HUES64 (cell line): ENCODE measurements around the gene PAAF1.
"Not testable (repeated sequence)": the region's sequence is repeated elsewhere in the genome, so short reads cannot be mapped to it uniquely, and the experiment has no call there.

ENCODE experiments used
- H3K27ac ChIP-seq: 2 replicates; pipeline ENCODE4 v1.7.0; 2013; ENCODE audit warnings: low read depth, low read length, inconsistent platforms
- H3K27me3 ChIP-seq: 2 replicates; pipeline ENCODE4 v1.6.1; 2013; ENCODE audit warnings: mild to moderate bottlenecking, low read length; ENCODE audit not compliant: insufficient read depth
- H3K36me3 ChIP-seq: 2 replicates; pipeline ENCODE4 v1.6.1; 2013; ENCODE audit warnings: mild to moderate bottlenecking, low read length; ENCODE audit not compliant: insufficient read depth
- H3K4me1 ChIP-seq: 2 replicates; pipeline ENCODE4 v1.6.1; 2013; ENCODE audit warnings: mild to moderate bottlenecking, low read length, moderate library complexity; ENCODE audit not compliant: insufficient read depth
- H3K4me3 ChIP-seq: 2 replicates; pipeline ENCODE4 v1.5.1; 2013; ENCODE audit warnings: mild to moderate bottlenecking, low read length, moderate library complexity
- H3K9ac ChIP-seq: 2 replicates; pipeline ENCODE4 v1.6.1; 2013; ENCODE audit warnings: mild to moderate bottlenecking, low read depth, low read length
- H3K9me3 ChIP-seq: 2 replicates; pipeline ENCODE4 v1.6.1; 2013; ENCODE audit warnings: low read depth, low read length; ENCODE audit not compliant: insufficient read depth
- WGBS: fragments of 150-250, 120-280 bp; methylation state at CpG from one replicate; pipeline ENCODE4 v1.1.7; 2013; ENCODE audit warnings: missing lambda C conversion rate; 5-methylcytosine and 5-hydroxymethylcytosine counted together

PAAF1 gene

DNA sequence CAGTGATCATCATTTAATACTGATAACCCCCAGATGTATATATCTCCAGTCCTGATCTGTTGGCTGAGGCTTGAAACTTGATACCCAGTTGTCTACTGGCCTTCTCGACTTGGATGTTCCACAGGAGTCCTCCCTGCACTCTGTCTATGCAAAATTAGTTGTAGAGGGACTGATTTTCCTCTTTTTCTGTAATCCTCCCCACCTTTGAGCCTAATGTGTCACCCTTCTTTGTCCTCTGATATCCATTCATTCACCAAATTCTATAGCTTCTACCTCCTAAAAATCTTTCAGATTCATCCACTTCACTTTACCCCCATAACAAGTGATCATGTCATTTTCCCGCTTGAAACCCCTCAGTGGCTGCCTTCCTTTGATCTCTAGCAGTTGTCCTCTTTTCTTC lies 16.6 kb upstream of the PAAF1 start:
- H3K4me3 ChIP-seq: no peak overlapping the region
- H3K27me3 ChIP-seq: no peaks in the 10 kb centered on the region
- WGBS: 80% methylated on average over 2 of the region's 2 CpGs
- H3K27ac ChIP-seq: no peak overlapping the region
- H3K9ac ChIP-seq: no peak overlapping the region
- H3K9me3 ChIP-seq: no peaks in the 10 kb centered on the region
- H3K4me1 ChIP-seq: peaks cover 10% of the 10 kb centered on the region
- H3K36me3 ChIP-seq: peaks cover 29% of the 10 kb centered on the region

DNA sequence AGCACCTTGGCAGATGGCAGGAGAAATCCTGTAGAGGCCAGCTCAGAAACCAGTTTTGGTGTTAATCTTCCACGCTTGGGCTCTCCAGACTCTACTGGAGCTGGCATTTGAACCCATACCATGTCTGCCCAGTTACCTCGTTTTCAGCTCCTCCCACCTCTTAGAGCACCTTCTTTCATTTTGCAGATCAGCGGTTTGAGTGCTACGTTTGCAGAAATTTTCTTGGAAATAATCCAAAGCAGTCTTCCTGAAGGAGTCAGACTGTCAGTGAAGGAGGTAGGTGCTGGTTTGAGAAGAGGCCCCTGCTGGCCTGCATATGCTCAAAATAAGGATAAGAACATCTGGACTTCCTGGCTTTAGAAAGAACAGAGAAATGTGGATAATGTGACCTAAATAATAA lies 13.8 kb upstream of the PAAF1 start:
- Histone ChIP-seq H3K36me3 (peaks cover 29% of the 10 kb centered on the region), H3K27ac (no peak overlapping the region), H3K27me3 (no peaks in the 10 kb centered on the region), H3K9ac (no peak overlapping the region), H3K4me1 (no peaks in the 10 kb centered on the region; the same call in 1 of the 2 replicates), H3K4me3 (no peak overlapping the region), H3K9me3 (no peaks in the 10 kb centered on the region)
- WGBS: 95% methylated on average over 4 of the region's 4 CpGs

DNA sequence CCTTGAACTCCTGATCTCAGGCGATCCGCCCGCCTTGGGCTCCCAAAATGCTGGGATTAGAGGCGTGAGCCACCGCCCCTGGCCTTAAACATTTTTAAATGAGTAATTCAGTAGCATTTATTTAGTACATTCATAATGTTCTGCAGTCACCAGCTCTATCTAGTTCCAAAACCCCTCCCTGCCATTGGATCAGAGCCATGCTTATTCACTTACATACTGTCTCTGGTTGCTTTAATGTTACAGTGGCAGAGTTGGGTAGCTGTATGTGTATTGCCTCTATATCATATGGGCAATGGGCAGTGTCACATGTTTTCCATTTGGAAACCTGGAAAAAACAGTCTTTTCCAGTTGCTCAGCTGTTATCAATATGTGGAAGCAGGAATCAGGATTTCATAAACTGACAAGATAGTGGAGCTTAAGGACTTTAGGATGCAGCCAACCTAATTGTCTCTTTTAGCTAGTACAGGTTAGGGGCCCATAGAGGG lies 10.7 kb upstream of the PAAF1 start:
- WGBS: 94% methylated on average over 4 of the region's 5 CpGs
- no peak overlapping the region for H3K27ac ChIP-seq
- peaks cover 37% of the 10 kb centered on the region for H3K36me3 ChIP-seq
- no peak overlapping the region for H3K4me3 ChIP-seq
- H3K27me3 ChIP-seq: no peaks in the 10 kb centered on the region
- no peaks in the 10 kb centered on the region for H3K9me3 ChIP-seq
- peaks cover 5% of the 10 kb centered on the region for H3K4me1 ChIP-seq
- no peak overlapping the region for H3K9ac ChIP-seq

DNA sequence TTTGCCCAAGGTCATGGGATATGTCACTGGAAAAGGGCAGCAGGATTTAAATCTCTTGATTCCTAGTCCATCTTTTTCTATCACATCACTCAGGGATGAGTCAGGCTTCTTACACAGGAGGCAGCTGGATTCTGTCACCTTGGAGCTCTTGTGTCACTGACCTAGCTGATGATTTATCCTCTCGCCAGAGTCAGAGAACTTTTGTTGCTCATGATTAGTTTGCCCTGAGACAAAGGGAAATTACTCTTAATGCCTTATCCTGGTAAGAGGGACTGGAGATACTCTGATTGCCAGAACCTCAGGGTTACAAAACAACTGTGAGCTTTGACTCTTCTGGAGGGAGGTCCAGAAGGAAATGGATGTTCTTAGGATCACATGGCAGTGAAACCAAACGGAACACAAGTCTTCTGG lies 10.2 kb upstream of the PAAF1 start:
- peaks cover 42% of the 10 kb centered on the region for H3K36me3 ChIP-seq
- H3K27me3 ChIP-seq: no peaks in the 10 kb centered on the region
- H3K9me3 ChIP-seq: no peaks in the 10 kb centered on the region
- H3K27ac ChIP-seq: no peak overlapping the region
- H3K4me1 ChIP-seq: peaks cover 5% of the 10 kb centered on the region
- WGBS: 85% methylated on average over 2 of the region's 2 CpGs
- H3K9ac ChIP-seq: no peak overlapping the region
- no peak overlapping the region for H3K4me3 ChIP-seq

DNA sequence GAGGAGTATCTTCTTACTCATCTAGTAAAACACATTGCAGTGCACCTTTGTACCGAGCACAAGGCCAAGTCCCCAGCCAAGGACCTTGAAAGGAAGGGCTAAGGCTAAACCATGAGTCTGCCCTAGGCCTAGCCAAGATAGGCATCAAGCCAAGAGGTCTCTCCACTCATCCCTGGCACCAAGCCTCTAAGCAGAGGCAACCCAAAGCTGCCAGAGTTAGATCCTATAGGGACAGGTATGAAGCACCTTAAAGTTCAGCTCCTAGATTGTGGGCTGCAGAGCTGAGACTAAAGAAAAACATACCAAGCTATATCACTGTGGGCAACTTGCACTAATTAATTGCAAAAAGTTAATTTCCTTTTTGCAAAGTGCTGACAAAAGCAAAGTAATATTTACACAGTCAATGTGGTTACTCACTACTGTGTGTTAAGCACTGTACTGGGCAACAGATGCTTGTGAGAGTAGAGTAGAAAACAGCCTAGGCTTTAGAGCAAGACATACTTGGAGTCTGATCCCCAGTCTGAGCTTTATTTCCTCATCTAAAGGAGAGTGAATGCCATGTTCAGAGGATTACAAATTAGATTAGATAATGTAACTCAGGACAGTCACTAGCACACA lies 7.4 kb upstream of the PAAF1 start:
- H3K27ac ChIP-seq: no peak overlapping the region; the same call in 1 of the 2 replicates

DNA sequence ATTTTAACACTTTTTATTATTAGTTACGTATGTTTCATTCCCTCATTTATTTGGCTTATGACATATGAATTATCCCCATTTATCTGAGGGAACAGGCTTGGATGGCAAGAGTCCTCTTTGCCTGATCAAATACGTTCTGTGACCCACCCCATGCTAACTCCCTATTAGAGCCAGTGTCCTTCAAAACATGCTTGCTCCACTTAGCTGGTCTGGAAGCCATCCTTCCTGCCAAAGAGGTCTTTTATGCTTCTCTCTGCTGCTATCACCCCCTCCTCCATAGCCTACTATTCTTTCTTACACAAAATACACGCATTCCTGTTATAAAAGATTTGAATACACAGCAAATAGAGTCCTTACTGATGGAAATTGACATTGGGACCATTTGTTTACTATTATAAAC lies 6.5 kb upstream of the PAAF1 start:
- WGBS: 83% methylated on average over 3 of the region's 3 CpGs

More for the DNA sequence above, 7.4 kb upstream of the PAAF1 start:
- Histone ChIP-seq H3K27me3 (no peaks in the 10 kb centered on the region), H3K9me3 (no peaks in the 10 kb centered on the region), H3K4me3 (no peak overlapping the region), H3K36me3 (peaks cover 54% of the 10 kb centered on the region), H3K4me1 (peaks cover 5% of the 10 kb centered on the region), H3K9ac (no peak overlapping the region)
- 93% methylated on average over 1 of the region's 1 CpG for WGBS

DNA sequence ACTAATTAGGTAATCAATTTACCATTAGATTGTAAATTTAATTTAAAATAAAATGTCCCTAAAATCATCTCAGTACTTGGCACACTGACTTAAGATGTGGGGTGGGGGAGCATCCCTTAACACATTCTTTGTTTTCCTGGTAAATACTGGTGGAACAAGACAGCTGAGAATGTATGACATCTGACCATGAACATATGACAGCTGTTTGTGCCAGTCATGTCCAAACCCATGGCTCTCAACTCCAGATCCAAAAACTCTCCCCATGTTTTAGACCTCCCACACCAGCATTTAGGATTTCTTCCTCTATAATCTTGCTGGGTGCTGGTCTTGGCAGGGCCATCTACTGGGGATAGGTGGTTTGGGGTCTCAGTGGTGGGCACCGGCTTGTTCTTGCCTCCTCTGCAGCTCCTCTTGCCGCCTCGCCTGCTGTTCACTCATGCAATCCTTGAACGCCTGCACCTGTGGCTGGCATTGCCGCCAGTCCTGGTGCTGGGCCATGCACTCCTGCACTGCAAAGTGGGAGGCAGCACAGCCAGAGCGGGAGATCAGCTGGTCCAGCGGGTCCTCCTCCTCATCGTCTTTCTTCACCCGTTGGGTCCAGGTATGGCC lies 3.9 kb upstream of the PAAF1 start:
- Histone ChIP-seq H3K4me3 (no peak overlapping the region), H3K9me3 (no peaks in the 10 kb centered on the region), H3K9ac (no peak overlapping the region), H3K27ac (no peak overlapping the region), H3K4me1 (peaks cover 12% of the 10 kb centered on the region), H3K36me3 (peaks cover 65% of the 10 kb centered on the region), H3K27me3 (no peaks in the 10 kb centered on the region)
- WGBS: 97% methylated on average over 9 of the region's 9 CpGs

More for the DNA sequence above, 6.5 kb upstream of the PAAF1 start:
- H3K27me3 ChIP-seq: no peaks in the 10 kb centered on the region
- no peak overlapping the region for H3K9ac ChIP-seq
- no peak overlapping the region for H3K4me3 ChIP-seq
- H3K27ac ChIP-seq: no peak overlapping the region
- peaks cover 60% of the 10 kb centered on the region for H3K36me3 ChIP-seq
- peaks cover 6% of the 10 kb centered on the region for H3K4me1 ChIP-seq
- H3K9me3 ChIP-seq: no peaks in the 10 kb centered on the region

DNA sequence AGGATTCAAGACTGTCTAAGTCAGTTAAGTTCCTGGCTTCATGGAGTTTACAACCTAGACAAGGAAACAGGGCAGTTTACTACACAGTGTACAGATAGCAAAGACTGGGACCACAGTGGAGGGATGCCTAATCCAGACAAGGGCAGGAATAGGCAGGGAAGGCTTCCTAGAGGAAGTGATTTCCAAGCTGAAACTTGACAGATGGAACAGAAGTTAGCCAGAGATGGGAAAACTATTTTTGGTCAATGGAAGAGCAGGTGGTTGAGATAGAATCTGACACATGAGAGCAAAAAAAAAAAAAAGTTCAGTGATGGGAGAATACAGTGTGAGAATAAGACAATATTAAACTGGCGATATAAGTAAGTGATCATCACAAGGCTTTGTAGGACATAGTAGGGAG lies 1.4 kb upstream of the PAAF1 start:
- Histone ChIP-seq H3K4me1 (peaks cover 16% of the 10 kb centered on the region), H3K27me3 (no peaks in the 10 kb centered on the region), H3K9ac (peak overlapping the region; percentile 97), H3K9me3 (no peaks in the 10 kb centered on the region), H3K27ac (peak overlapping the region; percentile 98), H3K4me3 (peak overlapping the region; percentile 93), H3K36me3 (peaks cover 60% of the 10 kb centered on the region)
- WGBS: 89% methylated on average over 1 of the region's 1 CpG

DNA sequence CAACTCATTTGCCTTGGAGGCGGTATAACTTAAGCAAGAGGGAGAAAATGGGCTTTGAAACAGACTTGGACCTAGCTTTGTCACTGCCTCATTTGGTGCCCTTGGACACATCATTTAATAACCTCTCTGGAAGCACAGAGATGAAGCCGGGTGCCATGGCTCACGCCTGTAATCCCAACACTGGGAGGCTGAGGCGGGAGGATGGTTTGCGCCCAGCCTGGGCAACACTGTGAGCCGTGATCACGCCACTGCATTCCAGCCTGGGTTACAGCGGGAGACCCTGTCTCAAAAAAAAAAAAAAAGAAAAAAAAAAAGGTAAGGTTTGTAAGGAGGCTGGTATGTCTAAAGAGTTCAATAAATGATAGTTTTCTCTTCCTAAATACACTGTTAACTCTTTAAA lies 959 bp upstream of the PAAF1 start:
- 25% methylated on average over 8 of the region's 8 CpGs for WGBS
- Histone ChIP-seq H3K36me3 (peaks cover 56% of the 10 kb centered on the region), H3K9ac (peak overlapping the region; percentile 97), H3K4me1 (peaks cover 15% of the 10 kb centered on the region; the same call in 1 of the 2 replicates), H3K4me3 (peak overlapping the region; percentile 93), H3K9me3 (no peaks in the 10 kb centered on the region), H3K27ac (peak overlapping the region; percentile 98), H3K27me3 (no peaks in the 10 kb centered on the region)

DNA sequence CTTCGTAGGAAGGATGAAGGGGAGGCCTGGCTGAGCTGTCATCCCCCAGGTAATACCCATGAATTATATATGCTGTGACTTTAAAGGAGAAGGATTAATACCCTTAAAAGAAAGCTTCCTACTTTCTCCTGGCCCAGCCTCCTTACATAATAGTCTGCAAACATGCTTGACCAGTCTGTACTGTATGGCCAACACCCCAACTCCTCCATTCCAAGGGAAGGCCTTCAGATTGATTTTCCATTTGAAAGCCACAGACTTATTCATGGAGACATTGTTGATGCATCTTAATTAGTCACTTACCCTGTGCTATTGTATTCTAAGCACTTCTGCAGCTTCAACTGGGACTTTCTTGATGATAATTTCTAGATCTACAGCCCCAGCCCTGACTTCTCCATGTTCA lies 2.0 kb downstream of the PAAF1 start:
- H3K27ac ChIP-seq: no peak overlapping the region
- no CpG with 5 or more reads among the region's 1 CpG for WGBS

DNA sequence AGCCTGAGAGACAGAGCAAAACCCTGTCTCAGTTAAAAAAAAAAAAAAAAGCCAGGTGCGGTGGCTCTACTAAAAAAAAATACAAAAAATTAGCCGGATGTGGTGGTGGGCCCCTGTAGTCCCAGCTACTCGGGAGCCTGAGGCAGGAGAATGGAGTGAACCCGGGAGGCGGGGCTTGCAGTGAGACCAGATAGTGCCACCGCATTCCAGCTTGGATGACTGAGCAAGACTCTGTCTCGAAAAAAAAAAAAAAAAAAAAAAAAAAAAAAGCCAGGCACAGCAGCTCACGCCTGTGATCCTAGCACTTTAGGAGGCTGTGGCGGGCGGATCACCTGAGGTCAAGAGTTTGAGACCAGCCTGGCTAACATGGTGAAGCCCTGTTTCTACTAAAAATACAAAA lies 3.6 kb downstream of the PAAF1 start:
- not testable (repeated sequence) for H3K27ac ChIP-seq, H3K27me3 ChIP-seq, H3K9me3 ChIP-seq, H3K4me3 ChIP-seq, H3K9ac ChIP-seq
- Histone ChIP-seq H3K4me1 (peaks cover 12% of the 10 kb centered on the region; the same call in 1 of the 2 replicates), H3K36me3 (peaks cover 18% of the 10 kb centered on the region)
- 86% methylated on average over 10 of the region's 10 CpGs for whole genome bisulfite sequencing

More for the DNA sequence above, 2.0 kb downstream of the PAAF1 start:
- Histone ChIP-seq H3K27me3 (no peaks in the 10 kb centered on the region), H3K4me1 (peaks cover 15% of the 10 kb centered on the region; the same call in 1 of the 2 replicates), H3K9ac (no peak overlapping the region), H3K4me3 (0 out of 2 replicates have a peak overlapping the region, but pooled peaks have one; percentile 93), H3K36me3 (peaks cover 31% of the 10 kb centered on the region), H3K9me3 (no peaks in the 10 kb centered on the region)
